ENCODE results near the gene UBALD2.

DNA sequence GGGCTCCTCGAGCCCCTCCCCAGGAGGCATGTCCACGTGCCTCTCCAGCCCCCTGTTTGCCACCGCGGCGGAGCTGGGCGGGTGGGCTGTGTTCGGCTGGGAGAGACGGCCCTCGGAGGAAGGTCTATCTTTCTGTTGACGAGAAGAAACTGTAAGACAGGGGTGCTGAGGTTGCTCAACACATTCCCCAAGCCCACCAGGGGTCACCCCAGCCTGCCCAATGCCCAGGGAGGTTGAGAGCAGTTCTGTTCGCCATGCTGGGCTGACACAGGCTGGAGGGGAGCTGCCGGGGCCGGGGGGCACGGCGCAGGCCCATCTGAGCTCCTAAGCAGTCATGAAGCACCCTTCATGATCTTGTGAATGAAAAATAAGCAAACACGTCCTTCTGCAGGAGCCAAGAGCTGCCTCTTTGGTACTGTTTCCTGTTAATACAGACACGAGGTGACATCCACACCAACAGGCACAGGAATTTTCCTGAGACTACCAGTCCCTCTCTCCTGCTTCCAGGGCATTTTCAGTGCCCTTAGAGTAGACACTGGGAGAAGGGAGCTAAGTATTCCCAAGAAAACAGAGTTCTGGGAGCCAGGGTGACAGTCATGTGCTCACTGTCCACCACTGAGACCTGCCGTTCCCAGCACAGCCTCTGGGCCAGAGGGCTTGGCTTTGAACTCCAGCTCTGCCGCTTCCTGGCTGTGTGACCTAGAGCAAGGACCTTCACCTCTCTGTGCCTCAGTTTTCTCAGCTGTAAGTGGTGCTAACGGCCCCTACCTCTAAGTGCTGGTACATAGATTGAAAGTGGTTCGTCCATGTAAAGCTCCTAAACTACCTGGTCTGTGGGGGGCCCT, 9.2 kb downstream of the UBALD2 start:
- TF ChIP-seq SMC3 (IDR thresholded peaks at IDR 0.05; ENCODE audit: low read depth, low read length) (no peak), TCF12 (IDR thresholded peaks at IDR 0.05) (no peak), POLR2AphosphoS5 (IDR thresholded peaks at IDR 0.05; ENCODE audit: low read depth, low read length) (no peak), YY1 (IDR thresholded peaks at IDR 0.05; ENCODE audit: low read depth) (no peak)
- TF ChIP-seq, protein P1, sequence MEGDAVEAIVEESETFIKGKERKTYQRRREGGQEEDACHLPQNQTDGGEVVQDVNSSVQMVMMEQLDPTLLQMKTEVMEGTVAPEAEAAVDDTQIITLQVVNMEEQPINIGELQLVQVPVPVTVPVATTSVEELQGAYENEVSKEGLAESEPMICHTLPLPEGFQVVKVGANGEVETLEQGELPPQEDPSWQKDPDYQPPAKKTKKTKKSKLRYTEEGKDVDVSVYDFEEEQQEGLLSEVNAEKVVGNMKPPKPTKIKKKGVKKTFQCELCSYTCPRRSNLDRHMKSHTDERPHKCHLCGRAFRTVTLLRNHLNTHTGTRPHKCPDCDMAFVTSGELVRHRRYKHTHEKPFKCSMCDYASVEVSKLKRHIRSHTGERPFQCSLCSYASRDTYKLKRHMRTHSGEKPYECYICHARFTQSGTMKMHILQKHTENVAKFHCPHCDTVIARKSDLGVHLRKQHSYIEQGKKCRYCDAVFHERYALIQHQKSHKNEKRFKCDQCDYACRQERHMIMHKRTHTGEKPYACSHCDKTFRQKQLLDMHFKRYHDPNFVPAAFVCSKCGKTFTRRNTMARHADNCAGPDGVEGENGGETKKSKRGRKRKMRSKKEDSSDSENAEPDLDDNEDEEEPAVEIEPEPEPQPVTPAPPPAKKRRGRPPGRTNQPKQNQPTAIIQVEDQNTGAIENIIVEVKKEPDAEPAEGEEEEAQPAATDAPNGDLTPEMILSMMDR (IDR thresholded peaks at IDR 0.05): no peak
- TF ChIP-seq, protein P2, sequence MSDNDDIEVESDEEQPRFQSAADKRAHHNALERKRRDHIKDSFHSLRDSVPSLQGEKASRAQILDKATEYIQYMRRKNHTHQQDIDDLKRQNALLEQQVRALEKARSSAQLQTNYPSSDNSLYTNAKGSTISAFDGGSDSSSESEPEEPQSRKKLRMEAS (IDR thresholded peaks at IDR 0.05; ENCODE audit: low read depth): no peak
- TF ChIP-seq, protein P3, sequence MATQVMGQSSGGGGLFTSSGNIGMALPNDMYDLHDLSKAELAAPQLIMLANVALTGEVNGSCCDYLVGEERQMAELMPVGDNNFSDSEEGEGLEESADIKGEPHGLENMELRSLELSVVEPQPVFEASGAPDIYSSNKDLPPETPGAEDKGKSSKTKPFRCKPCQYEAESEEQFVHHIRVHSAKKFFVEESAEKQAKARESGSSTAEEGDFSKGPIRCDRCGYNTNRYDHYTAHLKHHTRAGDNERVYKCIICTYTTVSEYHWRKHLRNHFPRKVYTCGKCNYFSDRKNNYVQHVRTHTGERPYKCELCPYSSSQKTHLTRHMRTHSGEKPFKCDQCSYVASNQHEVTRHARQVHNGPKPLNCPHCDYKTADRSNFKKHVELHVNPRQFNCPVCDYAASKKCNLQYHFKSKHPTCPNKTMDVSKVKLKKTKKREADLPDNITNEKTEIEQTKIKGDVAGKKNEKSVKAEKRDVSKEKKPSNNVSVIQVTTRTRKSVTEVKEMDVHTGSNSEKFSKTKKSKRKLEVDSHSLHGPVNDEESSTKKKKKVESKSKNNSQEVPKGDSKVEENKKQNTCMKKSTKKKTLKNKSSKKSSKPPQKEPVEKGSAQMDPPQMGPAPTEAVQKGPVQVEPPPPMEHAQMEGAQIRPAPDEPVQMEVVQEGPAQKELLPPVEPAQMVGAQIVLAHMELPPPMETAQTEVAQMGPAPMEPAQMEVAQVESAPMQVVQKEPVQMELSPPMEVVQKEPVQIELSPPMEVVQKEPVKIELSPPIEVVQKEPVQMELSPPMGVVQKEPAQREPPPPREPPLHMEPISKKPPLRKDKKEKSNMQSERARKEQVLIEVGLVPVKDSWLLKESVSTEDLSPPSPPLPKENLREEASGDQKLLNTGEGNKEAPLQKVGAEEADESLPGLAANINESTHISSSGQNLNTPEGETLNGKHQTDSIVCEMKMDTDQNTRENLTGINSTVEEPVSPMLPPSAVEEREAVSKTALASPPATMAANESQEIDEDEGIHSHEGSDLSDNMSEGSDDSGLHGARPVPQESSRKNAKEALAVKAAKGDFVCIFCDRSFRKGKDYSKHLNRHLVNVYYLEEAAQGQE (IDR thresholded peaks at IDR 0.05; ENCODE audit: low read depth, low read length): no peak
